Activated naive CD8-positive, alpha-beta T cell treated with anti-CD3 and anti-CD28 coated beads, Interleukin-2, amount 10 ng/mL, durations not matched to agents 7 days and 5 days (primary cell): Measurements from ENCODE around the gene CTSF. TPM values are rescaled to one million over a fixed set of nuclear protein-coding genes. Genes with fewer than 3 reads are reported as not detected.
"Not testable (repeated sequence)": the region's sequence is repeated elsewhere in the genome, so short reads cannot be mapped to it uniquely, and the experiment has no call there.

Experiments used
- ATAC-seq: fragments of 150-1000 bp; cut with Tn5 transposase; one replicate; pipeline ENCODE4 v1.10.0; 2021; ENCODE audit warnings: low read depth, moderate library complexity
- POLR2A ChIA-PET: fragments of 350-600 bp; sonication (Branson Sonifier 250); formaldehyde crosslinking; loops from one replicate; lab custom pipeline; 2021; ENCODE audit warnings: antibody characterized with exemption; lab: Charles Lee
- DNase-seq: peaks from one replicate; pipeline ENCODE4 v3.0.0; 2021
- H3K27ac Mint-ChIP-seq: one replicate; pipeline ENCODE4 v1.8.0; 2022; ENCODE audit warnings: mild to moderate bottlenecking, mixed read lengths
- H3K27me3 Mint-ChIP-seq: one replicate; pipeline ENCODE4 v1.8.0; 2022; ENCODE audit warnings: mild to moderate bottlenecking, moderate library complexity, mixed read lengths
- H3K36me3 Mint-ChIP-seq: one replicate; pipeline ENCODE4 v1.8.0; 2021; ENCODE audit warnings: mild to moderate bottlenecking, mixed read lengths
- H3K4me1 Mint-ChIP-seq: one replicate; pipeline ENCODE4 v1.8.0; 2021; ENCODE audit warnings: mixed read lengths
- H3K4me3 Mint-ChIP-seq: one replicate; pipeline ENCODE4 v1.8.0; 2022; ENCODE audit warnings: mild to moderate bottlenecking, moderate library complexity, mixed read lengths
- H3K9me3 Mint-ChIP-seq: one replicate; pipeline ENCODE4 v1.8.0; 2021; ENCODE audit warnings: mixed read lengths
- total RNA-seq, 2 experiments: library from RNA; stranded (reverse); gene quantifications; one replicate each; pipeline ENCODE4 v1.2.3, GENCODE V29; 2021

The CTSF gene
- total RNA-seq, 2 experiments from 2014 or later, result 13.5 to 14.2 TPM

- Mint-ChIP-seq H3K27ac (no peak overlapping the region), H3K4me3 (no peak overlapping the region), H3K9me3 (no peaks in the 10 kb centered on the region), H3K36me3 (peaks cover 5% of the 10 kb centered on the region), H3K27me3 (peaks cover 7% of the 10 kb centered on the region), H3K4me1 (peaks cover 18% of the 10 kb centered on the region)
- no peak for ATAC-seq
- no peak for DNase-seq
- POLR2A ChIA-PET, result interaction anchor here (6.0 kb wide), 1 partner anchor 130 kb away, joined by 37 read pairs; the partner anchor contains the start of gene RBM4B
Measured at GRCh38 chr11:66547662-66548009, 20.8 kb downstream of the CTSF start.

GRCh38 chr11:66546966-66547661 lies 21.3 kb downstream of the CTSF start:
- H3K4me3 Mint-ChIP-seq, result peak overlapping the region; percentile 83
- H3K9me3 Mint-ChIP-seq, result no peaks in the 10 kb centered on the region
- ATAC-seq, result no peak
- peaks cover 7% of the 10 kb centered on the region for H3K27me3 Mint-ChIP-seq
- H3K27ac Mint-ChIP-seq, result no peak overlapping the region
- peaks cover 21% of the 10 kb centered on the region for H3K4me1 Mint-ChIP-seq
- POLR2A ChIA-PET, result interaction anchor here (0.7 to 6.0 kb wide), 11 partner anchors 8 to 309 kb away, joined by 3 to 37 read pairs (median 5); partner anchors contain the start of genes CTSF, RBM14 and RBM4B
- H3K36me3 Mint-ChIP-seq, result peaks cover 11% of the 10 kb centered on the region
- no peak for DNase-seq

GRCh38 chr11:66546368-66546965 lies 21.9 kb downstream of the CTSF start, which contains the start of gene ACTN3:
Gene ACTN3 (plus strand): TSS chr11:66546903. CDS start chr11:66546938, 35 bp downstream.
- Mint-ChIP-seq H3K9me3 (no peaks in the 10 kb centered on the region), H3K27me3 (peaks cover 7% of the 10 kb centered on the region), H3K36me3 (peaks cover 16% of the 10 kb centered on the region), H3K4me3 (peak within 1 kb of the TSS; percentile 83), H3K27ac (peak within 1 kb of the TSS; percentile 62), H3K4me1 (peaks cover 24% of the 10 kb centered on the region)
- DNase-seq (no peak), ATAC-seq (no peak)
- POLR2A ChIA-PET, result interaction anchor here (0.5 to 6.0 kb wide), 17 partner anchors 9 to 310 kb away, joined by 3 to 37 read pairs (median 5); partner anchors contain the start of genes CTSF, DPP3, PELI3 and RBM14

- peaks cover 25% of the 10 kb centered on the region for H3K4me1 Mint-ChIP-seq
- H3K4me3 Mint-ChIP-seq, result peak within 1 kb of the TSS; percentile 83
- peaks cover 7% of the 10 kb centered on the region for H3K27me3 Mint-ChIP-seq
- DNase-seq (peak; percentile 90), ATAC-seq (peak; percentile 86)
- POLR2A ChIA-PET, result interaction anchor here (0.5 to 6.0 kb wide), 17 partner anchors 9 to 310 kb away, joined by 3 to 37 read pairs (median 5); partner anchors contain the start of genes CTSF, DPP3, PELI3 and RBM14
- peaks cover 19% of the 10 kb centered on the region for H3K36me3 Mint-ChIP-seq
- no peaks in the 10 kb centered on the region for H3K9me3 Mint-ChIP-seq
- H3K27ac Mint-ChIP-seq, result peak within 1 kb of the TSS; percentile 65
Measured at GRCh38 chr11:66545701-66546367, 22.6 kb downstream of the CTSF start, which contains the start of gene ZDHHC24. Gene ZDHHC24 (minus strand): TSS chr11:66546048. CDS start chr11:66546003, 45 bp downstream.

GRCh38 chr11:66544952-66545351 lies 23.5 kb downstream of the CTSF start:
- H3K4me3 Mint-ChIP-seq, result peak overlapping the region; percentile 83
- not testable (repeated sequence) for DNase-seq, H3K27me3 Mint-ChIP-seq, H3K9me3 Mint-ChIP-seq, ATAC-seq
- peaks cover 19% of the 10 kb centered on the region for H3K36me3 Mint-ChIP-seq
- POLR2A ChIA-PET, result interaction anchor here (1.2 to 6.0 kb wide), 8 partner anchors 23 to 311 kb away, joined by 3 to 37 read pairs (median 8); partner anchors contain the start of genes CTSF, DPP3, PELI3 and RBM14
- peak overlapping the region; percentile 65 for H3K27ac Mint-ChIP-seq
- peaks cover 25% of the 10 kb centered on the region for H3K4me1 Mint-ChIP-seq

- POLR2A ChIA-PET, result interaction anchor here (0.6 to 6.0 kb wide), 6 partner anchors 64 to 252 kb away, joined by 3 to 37 read pairs (median 4); partner anchors contain the start of genes DPP3, RBM14, RBM4 and RBM4B
- peaks cover 25% of the 10 kb centered on the region for H3K4me1 Mint-ChIP-seq
Measured at GRCh38 chr11:66543263-66544107, 24.9 kb downstream of the CTSF start.

GRCh38 chr11:66542362-66542761 lies 26.0 kb downstream of the CTSF start:
- H3K27me3 Mint-ChIP-seq, result no peaks in the 10 kb centered on the region
- ATAC-seq (no peak), DNase-seq (no peak)
- H3K27ac Mint-ChIP-seq, result peak overlapping the region; percentile 8
- peaks cover 19% of the 10 kb centered on the region for H3K36me3 Mint-ChIP-seq
- no peaks in the 10 kb centered on the region for H3K9me3 Mint-ChIP-seq
- H3K4me1 Mint-ChIP-seq, result peaks cover 25% of the 10 kb centered on the region
- POLR2A ChIA-PET, result interaction anchor here (0.5 to 6.0 kb wide), 3 partner anchors 11 to 135 kb away, joined by 5 to 37 read pairs (median 11); partner anchors contain the start of genes RBM14 and RBM4B
- no peak overlapping the region for H3K4me3 Mint-ChIP-seq

More at GRCh38 chr11:66543263-66544107, 24.9 kb downstream of the CTSF start:
- Mint-ChIP-seq H3K27me3 (peaks cover under 1% of the 10 kb centered on the region), H3K27ac (peak overlapping the region; percentile 90), H3K4me3 (peak overlapping the region; percentile 73), H3K36me3 (peaks cover 19% of the 10 kb centered on the region), H3K9me3 (no peaks in the 10 kb centered on the region)
- ATAC-seq, result peak; percentile 77
- DNase-seq, result peak; percentile 76

- Mint-ChIP-seq H3K27me3 (no peaks in the 10 kb centered on the region), H3K9me3 (no peaks in the 10 kb centered on the region), H3K4me3 (no peak overlapping the region), H3K36me3 (peaks cover 19% of the 10 kb centered on the region), H3K27ac (peak overlapping the region; percentile 57), H3K4me1 (peaks cover 25% of the 10 kb centered on the region)
- POLR2A ChIA-PET, result interaction anchor here (0.5 to 6.0 kb wide), 3 partner anchors 12 to 136 kb away, joined by 5 to 37 read pairs (median 11); partner anchors contain the start of genes RBM14 and RBM4B
- ATAC-seq (no peak), DNase-seq (no peak)
Measured at GRCh38 chr11:66541892-66542291, 26.5 kb downstream of the CTSF start.

GRCh38 chr11:66540598-66540997 lies 27.8 kb downstream of the CTSF start:
- Mint-ChIP-seq H3K36me3 (peaks cover 22% of the 10 kb centered on the region), H3K4me1 (peaks cover 23% of the 10 kb centered on the region)
- DNase-seq, H3K4me3 Mint-ChIP-seq, ATAC-seq, H3K9me3 Mint-ChIP-seq, POLR2A ChIA-PET, H3K27me3 Mint-ChIP-seq, H3K27ac Mint-ChIP-seq: not testable (repeated sequence)

- POLR2A ChIA-PET, result interaction anchor here (0.7 kb wide), 1 partner anchor 76 kb away, joined by 3 read pairs; the partner anchor contains the start of gene RBM14
- no peaks in the 10 kb centered on the region for H3K9me3 Mint-ChIP-seq
- H3K27ac Mint-ChIP-seq, result no peak overlapping the region
- peaks cover 27% of the 10 kb centered on the region for H3K36me3 Mint-ChIP-seq
- no peak for ATAC-seq
- no peak overlapping the region for H3K4me3 Mint-ChIP-seq
- peaks cover 20% of the 10 kb centered on the region for H3K4me1 Mint-ChIP-seq
- no peaks in the 10 kb centered on the region for H3K27me3 Mint-ChIP-seq
- DNase-seq, result no peak
Measured at GRCh38 chr11:66539870-66540213, 28.6 kb downstream of the CTSF start.

- no peak overlapping the region for H3K27ac Mint-ChIP-seq
Measured at GRCh38 chr11:66539170-66539869, 29.1 kb downstream of the CTSF start.

More at GRCh38 chr11:66539170-66539869, 29.1 kb downstream of the CTSF start:
- Mint-ChIP-seq H3K9me3 (no peaks in the 10 kb centered on the region), H3K27me3 (no peaks in the 10 kb centered on the region), H3K36me3 (peaks cover 27% of the 10 kb centered on the region), H3K4me3 (no peak overlapping the region), H3K4me1 (peaks cover 19% of the 10 kb centered on the region)
- POLR2A ChIA-PET, result interaction anchor here (0.7 kb wide), 1 partner anchor 77 kb away, joined by 3 read pairs; the partner anchor contains the start of gene RBM14
- DNase-seq (no peak), ATAC-seq (no peak)
